HEK293 (cell line): ENCODE data around the gene PNKD.

Experiments
- BCL11A ChIP-seq: fragments of 450-650 bp; formaldehyde crosslinking; IDR thresholded peaks from 2 replicates; pipeline ENCODE4 v1.5.1; 2016; ENCODE audit warnings: low read depth, missing biosample characterization, missing genetic modification characterization
- KLF7 ChIP-seq: fragments of 450-650 bp; formaldehyde crosslinking; IDR thresholded peaks from 2 replicates; pipeline ENCODE4 v1.5.1; 2016; ENCODE audit warnings: missing biosample characterization, missing genetic modification characterization, borderline replicate concordance
- ZNF133 ChIP-seq: fragments of 450-650 bp; formaldehyde crosslinking; IDR thresholded peaks from 2 replicates; pipeline ENCODE4 v1.5.1; 2016; ENCODE audit warnings: missing biosample characterization, missing genetic modification characterization
- ZNF202 ChIP-seq: fragments of 450-650 bp; formaldehyde crosslinking; IDR thresholded peaks from 2 replicates; pipeline ENCODE4 v1.5.1; 2016; ENCODE audit warnings: missing biosample characterization, missing genetic modification characterization, borderline replicate concordance
- ZNF623 ChIP-seq: fragments of 450-650 bp; formaldehyde crosslinking; IDR thresholded peaks from 2 replicates; pipeline ENCODE4 v1.5.1; 2016; ENCODE audit warnings: missing biosample characterization, missing genetic modification characterization
- ZNF830 ChIP-seq: fragments of 450-650 bp; IDR thresholded peaks from 2 replicates; pipeline ENCODE4 v1.5.0; 2018; ENCODE audit warnings: missing biosample characterization, missing genetic modification characterization, low read depth, mild to moderate bottlenecking, moderate library complexity
- TF ChIP-seq, protein P1 (sequence below): fragments of 450-650 bp; formaldehyde crosslinking; IDR thresholded peaks from 2 replicates; pipeline ENCODE4 v1.5.1; 2016; ENCODE audit warnings: missing biosample characterization, missing genetic modification characterization

DNA sequence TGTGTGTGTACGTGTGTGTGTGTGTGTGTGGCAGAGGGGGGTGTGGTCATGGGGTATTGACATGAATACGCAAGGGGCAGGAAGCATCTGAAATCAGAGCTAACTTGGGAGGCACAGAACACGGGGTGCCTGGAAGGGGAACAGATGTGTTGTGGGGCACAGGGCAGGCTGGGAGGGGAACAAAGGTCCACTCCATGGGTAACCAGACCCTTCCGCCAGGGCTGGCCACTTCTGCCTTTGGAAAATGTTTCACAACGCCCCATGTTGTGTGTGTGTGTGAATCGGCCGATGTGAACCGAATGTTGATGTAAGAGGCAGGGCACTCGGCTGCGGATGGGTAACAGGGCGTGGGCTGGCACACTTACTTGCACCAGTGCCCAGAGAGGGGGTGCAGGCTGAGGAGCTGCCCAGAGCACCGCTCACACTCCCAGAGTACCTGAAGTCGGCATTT, 111.6 kb downstream of the PNKD start, which contains the start of gene SLC11A1:
- TF ChIP-seq, protein P1, sequence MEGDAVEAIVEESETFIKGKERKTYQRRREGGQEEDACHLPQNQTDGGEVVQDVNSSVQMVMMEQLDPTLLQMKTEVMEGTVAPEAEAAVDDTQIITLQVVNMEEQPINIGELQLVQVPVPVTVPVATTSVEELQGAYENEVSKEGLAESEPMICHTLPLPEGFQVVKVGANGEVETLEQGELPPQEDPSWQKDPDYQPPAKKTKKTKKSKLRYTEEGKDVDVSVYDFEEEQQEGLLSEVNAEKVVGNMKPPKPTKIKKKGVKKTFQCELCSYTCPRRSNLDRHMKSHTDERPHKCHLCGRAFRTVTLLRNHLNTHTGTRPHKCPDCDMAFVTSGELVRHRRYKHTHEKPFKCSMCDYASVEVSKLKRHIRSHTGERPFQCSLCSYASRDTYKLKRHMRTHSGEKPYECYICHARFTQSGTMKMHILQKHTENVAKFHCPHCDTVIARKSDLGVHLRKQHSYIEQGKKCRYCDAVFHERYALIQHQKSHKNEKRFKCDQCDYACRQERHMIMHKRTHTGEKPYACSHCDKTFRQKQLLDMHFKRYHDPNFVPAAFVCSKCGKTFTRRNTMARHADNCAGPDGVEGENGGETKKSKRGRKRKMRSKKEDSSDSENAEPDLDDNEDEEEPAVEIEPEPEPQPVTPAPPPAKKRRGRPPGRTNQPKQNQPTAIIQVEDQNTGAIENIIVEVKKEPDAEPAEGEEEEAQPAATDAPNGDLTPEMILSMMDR (tag by site-specific recombination), result no peak
- TF ChIP-seq ZNF623 (tag by site-specific recombination) (no peak), ZNF830 (no peak), BCL11A (tag by site-specific recombination) (no peak), ZNF202 (tag by site-specific recombination) (no peak), ZNF133 (tag by site-specific recombination) (no peak), KLF7 (no peak)
